ENCODE measurements around the gene PRKAB1. TPM values are rescaled to one million over a fixed set of nuclear protein-coding genes. Genes with fewer than 3 reads are reported as not detected.

Gene PRKAB1
- total RNA-seq, 1 experiment from 2014 or later, result 36.3 TPM

DNA sequence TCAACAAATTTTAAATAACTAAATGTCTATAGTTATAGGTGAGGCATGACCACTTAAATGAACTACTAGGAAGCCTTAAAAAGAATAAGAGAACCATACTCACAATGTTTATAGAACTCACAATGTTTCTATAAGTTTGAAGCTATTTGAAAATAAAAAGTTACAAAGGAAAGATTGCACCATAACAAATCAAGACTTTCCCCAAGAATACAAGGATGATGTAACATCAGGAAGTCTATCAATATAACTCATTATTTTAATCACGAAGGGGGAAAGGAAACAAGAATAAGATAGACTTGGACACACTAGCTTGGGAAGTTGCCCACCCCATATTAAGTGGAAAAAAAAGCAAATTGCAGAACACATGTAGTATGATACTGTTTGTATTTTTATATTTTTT lies 47.4 kb upstream of the PRKAB1 start:
- H3K4me1 ChIP-seq (ENCODE audit: control insufficient read depth, insufficient read depth, low read length), result no peaks in the 10 kb centered on the region
- no peak overlapping the region for H3K4me3 ChIP-seq (ENCODE audit: low read depth in 2 of 2, low read length in 2 of 2)
- POLR2A ChIA-PET, result no interaction called here
- CTCF ChIA-PET, result no interaction called here
- DNase-seq (ENCODE audit: low read depth, low spot score) (no peak), ATAC-seq (no peak)
- BruUV-seq (replicated peaks), result no TSS peak
- H3K36me3 ChIP-seq (ENCODE audit: control insufficient read depth, insufficient read depth, low read length), result no peaks in the 10 kb centered on the region
- no peak overlapping the region for H3K27ac ChIP-seq (ENCODE audit: low read length)
- no peaks in the 10 kb centered on the region for H3K9me3 ChIP-seq (ENCODE audit: control insufficient read depth, insufficient read depth, low read depth, low read length)
- intact Hi-C loops (cut with micrococcal nuclease; ENCODE audit: unreplicated experiment) (no loop called here), in situ Hi-C loops (cut with HindIII; ENCODE audit: low pct_unique_long_range_greater_than_20kb, low sequenced_read_pairs) (no loop called here)
- no peak for TF ChIP-seq TCF7L2 (IDR thresholded peaks at IDR 0.05; ENCODE audit: low read depth, low read length)
- TF ChIP-seq, protein P1, sequence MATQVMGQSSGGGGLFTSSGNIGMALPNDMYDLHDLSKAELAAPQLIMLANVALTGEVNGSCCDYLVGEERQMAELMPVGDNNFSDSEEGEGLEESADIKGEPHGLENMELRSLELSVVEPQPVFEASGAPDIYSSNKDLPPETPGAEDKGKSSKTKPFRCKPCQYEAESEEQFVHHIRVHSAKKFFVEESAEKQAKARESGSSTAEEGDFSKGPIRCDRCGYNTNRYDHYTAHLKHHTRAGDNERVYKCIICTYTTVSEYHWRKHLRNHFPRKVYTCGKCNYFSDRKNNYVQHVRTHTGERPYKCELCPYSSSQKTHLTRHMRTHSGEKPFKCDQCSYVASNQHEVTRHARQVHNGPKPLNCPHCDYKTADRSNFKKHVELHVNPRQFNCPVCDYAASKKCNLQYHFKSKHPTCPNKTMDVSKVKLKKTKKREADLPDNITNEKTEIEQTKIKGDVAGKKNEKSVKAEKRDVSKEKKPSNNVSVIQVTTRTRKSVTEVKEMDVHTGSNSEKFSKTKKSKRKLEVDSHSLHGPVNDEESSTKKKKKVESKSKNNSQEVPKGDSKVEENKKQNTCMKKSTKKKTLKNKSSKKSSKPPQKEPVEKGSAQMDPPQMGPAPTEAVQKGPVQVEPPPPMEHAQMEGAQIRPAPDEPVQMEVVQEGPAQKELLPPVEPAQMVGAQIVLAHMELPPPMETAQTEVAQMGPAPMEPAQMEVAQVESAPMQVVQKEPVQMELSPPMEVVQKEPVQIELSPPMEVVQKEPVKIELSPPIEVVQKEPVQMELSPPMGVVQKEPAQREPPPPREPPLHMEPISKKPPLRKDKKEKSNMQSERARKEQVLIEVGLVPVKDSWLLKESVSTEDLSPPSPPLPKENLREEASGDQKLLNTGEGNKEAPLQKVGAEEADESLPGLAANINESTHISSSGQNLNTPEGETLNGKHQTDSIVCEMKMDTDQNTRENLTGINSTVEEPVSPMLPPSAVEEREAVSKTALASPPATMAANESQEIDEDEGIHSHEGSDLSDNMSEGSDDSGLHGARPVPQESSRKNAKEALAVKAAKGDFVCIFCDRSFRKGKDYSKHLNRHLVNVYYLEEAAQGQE (IDR thresholded peaks at IDR 0.05; ENCODE audit: insufficient read depth in 1 of 2, low read depth in 2 of 2, low read length in 1 of 2), result no peak
- TF ChIP-seq POLR2AphosphoS5 (IDR thresholded peaks at IDR 0.05; ENCODE audit: low read depth, low read length), result no peak
- no peak for TF ChIP-seq SIN3A (IDR thresholded peaks at IDR 0.05; ENCODE audit: borderline replicate concordance, insufficient read depth, low read depth, low read length)
- TF ChIP-seq, protein P2, sequence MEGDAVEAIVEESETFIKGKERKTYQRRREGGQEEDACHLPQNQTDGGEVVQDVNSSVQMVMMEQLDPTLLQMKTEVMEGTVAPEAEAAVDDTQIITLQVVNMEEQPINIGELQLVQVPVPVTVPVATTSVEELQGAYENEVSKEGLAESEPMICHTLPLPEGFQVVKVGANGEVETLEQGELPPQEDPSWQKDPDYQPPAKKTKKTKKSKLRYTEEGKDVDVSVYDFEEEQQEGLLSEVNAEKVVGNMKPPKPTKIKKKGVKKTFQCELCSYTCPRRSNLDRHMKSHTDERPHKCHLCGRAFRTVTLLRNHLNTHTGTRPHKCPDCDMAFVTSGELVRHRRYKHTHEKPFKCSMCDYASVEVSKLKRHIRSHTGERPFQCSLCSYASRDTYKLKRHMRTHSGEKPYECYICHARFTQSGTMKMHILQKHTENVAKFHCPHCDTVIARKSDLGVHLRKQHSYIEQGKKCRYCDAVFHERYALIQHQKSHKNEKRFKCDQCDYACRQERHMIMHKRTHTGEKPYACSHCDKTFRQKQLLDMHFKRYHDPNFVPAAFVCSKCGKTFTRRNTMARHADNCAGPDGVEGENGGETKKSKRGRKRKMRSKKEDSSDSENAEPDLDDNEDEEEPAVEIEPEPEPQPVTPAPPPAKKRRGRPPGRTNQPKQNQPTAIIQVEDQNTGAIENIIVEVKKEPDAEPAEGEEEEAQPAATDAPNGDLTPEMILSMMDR (IDR thresholded peaks at IDR 0.05), result no peak
- peaks cover 3% of the 10 kb centered on the region; the same call in 1 of the 2 replicates for H3K27me3 ChIP-seq (ENCODE audit: control insufficient read depth, insufficient read depth, low read length)

DNA sequence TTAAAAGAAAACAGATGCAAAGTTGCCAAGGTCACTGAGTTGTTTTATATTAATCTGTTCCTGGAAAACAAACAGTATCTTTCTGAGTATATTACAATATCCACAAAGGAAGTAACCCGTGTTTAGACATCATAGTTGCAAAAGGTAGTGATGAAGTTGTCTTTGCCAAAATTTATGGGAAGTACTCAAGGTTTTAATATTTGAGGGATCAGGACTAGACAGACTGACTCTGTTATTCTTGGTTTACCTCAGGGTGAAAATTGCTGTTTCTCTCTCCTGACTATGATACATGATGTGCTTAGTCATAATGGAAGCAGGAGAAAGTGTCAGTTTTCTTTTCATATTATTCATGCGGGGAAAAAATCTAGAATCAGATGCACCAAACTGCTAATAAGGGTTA lies 46.1 kb upstream of the PRKAB1 start:
- in situ Hi-C loops (cut with HindIII; ENCODE audit: low pct_unique_long_range_greater_than_20kb, low sequenced_read_pairs) (no loop called here), intact Hi-C loops (cut with micrococcal nuclease; ENCODE audit: unreplicated experiment) (no loop called here)
- no TSS peak for BruUV-seq (replicated peaks)
- ATAC-seq (no peak), DNase-seq (ENCODE audit: low read depth, low spot score) (no peak)
- TF ChIP-seq TCF7L2 (IDR thresholded peaks at IDR 0.05; ENCODE audit: low read depth, low read length), result no peak
- no peak for TF ChIP-seq SIN3A (IDR thresholded peaks at IDR 0.05; ENCODE audit: borderline replicate concordance, insufficient read depth, low read depth, low read length)
- Histone ChIP-seq H3K9me3 (ENCODE audit: control insufficient read depth, insufficient read depth, low read depth, low read length) (no peaks in the 10 kb centered on the region), H3K27ac (ENCODE audit: low read length) (no peak overlapping the region), H3K4me1 (ENCODE audit: control insufficient read depth, insufficient read depth, low read length) (no peaks in the 10 kb centered on the region), H3K27me3 (ENCODE audit: control insufficient read depth, insufficient read depth, low read length) (peaks cover 3% of the 10 kb centered on the region; the same call in 1 of the 2 replicates), H3K36me3 (ENCODE audit: control insufficient read depth, insufficient read depth, low read length) (no peaks in the 10 kb centered on the region), H3K4me3 (ENCODE audit: low read depth in 2 of 2, low read length in 2 of 2) (no peak overlapping the region)
- ChIA-PET POLR2A (no interaction called here), CTCF (no interaction called here)

DNA sequence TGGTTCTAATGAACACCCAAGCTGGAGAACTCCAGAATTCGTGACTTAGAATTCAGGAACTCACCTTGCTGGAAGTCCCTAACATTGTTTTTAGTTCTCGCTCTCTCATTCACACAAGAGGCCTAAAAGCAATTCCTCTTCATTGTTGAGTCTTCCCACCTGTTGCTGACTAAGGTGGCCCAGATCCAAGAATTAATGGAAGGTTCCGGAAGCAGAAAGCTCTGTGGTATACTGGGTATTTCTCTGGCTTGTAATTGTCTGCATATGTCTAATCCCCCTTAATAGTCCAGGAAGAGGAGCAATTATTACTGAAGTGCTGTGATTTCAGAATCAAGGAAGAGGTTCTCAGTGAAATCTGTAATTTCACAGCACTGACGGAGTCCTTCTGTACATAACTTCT lies 43.0 kb upstream of the PRKAB1 start:
- Histone ChIP-seq H3K27ac (ENCODE audit: low read length) (no peak overlapping the region), H3K4me1 (ENCODE audit: control insufficient read depth, insufficient read depth, low read length) (no peaks in the 10 kb centered on the region), H3K27me3 (ENCODE audit: control insufficient read depth, insufficient read depth, low read length) (peaks cover 3% of the 10 kb centered on the region; the same call in 1 of the 2 replicates), H3K36me3 (ENCODE audit: control insufficient read depth, insufficient read depth, low read length) (no peaks in the 10 kb centered on the region), H3K9me3 (ENCODE audit: control insufficient read depth, insufficient read depth, low read depth, low read length) (no peaks in the 10 kb centered on the region), H3K4me3 (ENCODE audit: low read depth in 2 of 2, low read length in 2 of 2) (no peak overlapping the region)
- POLR2A ChIA-PET, result no interaction called here
- DNase-seq (ENCODE audit: low read depth, low spot score) (no peak), ATAC-seq (no peak)
- no TSS peak for BruUV-seq (replicated peaks)
- in situ Hi-C loops (cut with HindIII; ENCODE audit: low pct_unique_long_range_greater_than_20kb, low sequenced_read_pairs), result no loop called here
- intact Hi-C loops (cut with micrococcal nuclease; ENCODE audit: unreplicated experiment), result no loop called here
- CTCF ChIA-PET, result interaction anchor here (0.6 kb wide), 1 partner anchor 17 kb away, joined by 4 read pairs; no protein-coding TSS in a partner anchor
- TF ChIP-seq, protein P1 (IDR thresholded peaks at IDR 0.05; ENCODE audit: insufficient read depth in 1 of 2, low read depth in 2 of 2, low read length in 1 of 2), result no peak
- TF ChIP-seq SIN3A (IDR thresholded peaks at IDR 0.05; ENCODE audit: borderline replicate concordance, insufficient read depth, low read depth, low read length), result no peak
- TF ChIP-seq POLR2AphosphoS5 (IDR thresholded peaks at IDR 0.05; ENCODE audit: low read depth, low read length), result no peak

Data from Panc1 (cell line).